ENCODE measurements around the gene EEF1AKMT4.

EEF1AKMT4 gene

GRCh38 chr3:184228376-184229137, 20.9 kb upstream of the EEF1AKMT4 start:
- peaks cover 99% of the 10 kb centered on the region for H3K27me3 ChIP-seq
- no peaks in the 10 kb centered on the region for H3K36me3 ChIP-seq
- peaks cover 0 to 10% of the 10 kb centered on the region in 2 experiments for H3K4me1 ChIP-seq (ENCODE audit: control insufficient read depth in 1 of 2, insufficient read depth in 1 of 2, low read depth in 1 of 2, low read length in 1 of 2)
- H3K9me3 ChIP-seq: no peaks in the 10 kb centered on the region
- H3K4me3 ChIP-seq (ENCODE audit: low read depth in 1 of 2, low read length in 1 of 2): no peak overlapping the region
- no peak for TF ChIP-seq CTCF (IDR thresholded peaks at IDR 0.05)
- no peak overlapping the region for H3K27ac ChIP-seq

GRCh38 chr3:184229394-184230080, 19.9 kb upstream of the EEF1AKMT4 start, which contains the start of gene VWA5B2:
TSS of gene VWA5B2 (plus strand) at chr3:184229585. CDS start at chr3:184230529, 944 bp downstream.
- H3K36me3 ChIP-seq: no peaks in the 10 kb centered on the region
- no peaks in the 10 kb centered on the region for H3K9me3 ChIP-seq
- peaks cover 0 to 10% of the 10 kb centered on the region in 2 experiments for H3K4me1 ChIP-seq (ENCODE audit: control insufficient read depth in 1 of 2, insufficient read depth in 1 of 2, low read depth in 1 of 2, low read length in 1 of 2)
- TF ChIP-seq CTCF (IDR thresholded peaks at IDR 0.05): no peak
- no peak within 1 kb of the TSS for H3K27ac ChIP-seq
- H3K4me3 ChIP-seq (ENCODE audit: low read depth in 1 of 2, low read length in 1 of 2): no peak within 1 kb of the TSS
- H3K27me3 ChIP-seq: peaks cover 100% of the 10 kb centered on the region

DNA sequence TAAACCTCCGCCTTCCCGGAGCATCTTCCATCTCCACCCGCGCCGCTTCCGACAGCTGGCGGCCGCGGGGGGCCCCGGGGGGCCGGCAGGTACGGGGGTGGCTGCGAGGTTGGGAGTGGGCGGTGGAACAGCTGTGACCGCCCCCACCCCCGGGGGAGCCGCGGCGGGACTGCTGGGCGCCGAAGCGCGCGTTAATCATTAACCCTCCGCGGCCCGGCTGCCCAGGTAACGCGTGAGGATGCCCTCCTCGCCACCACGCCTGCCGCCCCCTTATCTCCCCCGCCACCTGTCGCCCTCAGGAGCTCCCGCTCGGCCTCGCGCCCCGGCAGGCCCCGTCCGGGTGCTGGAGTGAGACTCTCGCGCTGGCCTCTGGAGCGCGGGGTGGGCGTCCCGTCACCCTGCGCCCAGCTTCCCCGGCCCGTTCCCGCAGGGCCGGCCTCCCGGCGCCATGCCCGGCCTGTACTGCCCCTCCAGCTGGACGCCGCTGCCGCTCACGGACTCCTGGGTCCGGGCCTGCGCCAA, 19.3 kb upstream of the EEF1AKMT4 start:
- Histone ChIP-seq H3K4me3 (ENCODE audit: low read depth in 1 of 2, low read length in 1 of 2) (no peak overlapping the region), H3K27ac (no peak overlapping the region), H3K27me3 (peaks cover 100% of the 10 kb centered on the region), H3K36me3 (no peaks in the 10 kb centered on the region), H3K9me3 (no peaks in the 10 kb centered on the region), H3K4me1 (ENCODE audit: control insufficient read depth in 1 of 2, insufficient read depth in 1 of 2, low read depth in 1 of 2, low read length in 1 of 2) (peaks cover 0 to 10% of the 10 kb centered on the region in 2 experiments)
- no peak for TF ChIP-seq CTCF (IDR thresholded peaks at IDR 0.05)

- Histone ChIP-seq H3K9me3 (no peaks in the 10 kb centered on the region), H3K27me3 (peaks cover 96% of the 10 kb centered on the region), H3K36me3 (no peaks in the 10 kb centered on the region), H3K4me3 (ENCODE audit: low read depth in 1 of 2, low read length in 1 of 2) (no peak overlapping the region), H3K4me1 (ENCODE audit: control insufficient read depth in 1 of 2, insufficient read depth in 1 of 2, low read depth in 1 of 2, low read length in 1 of 2) (peaks cover 0 to 10% of the 10 kb centered on the region in 2 experiments), H3K27ac (no peak overlapping the region)
- TF ChIP-seq CTCF (IDR thresholded peaks at IDR 0.05): no peak
Observed at GRCh38 chr3:184230603-184231528, 18.6 kb upstream of the EEF1AKMT4 start.

DNA sequence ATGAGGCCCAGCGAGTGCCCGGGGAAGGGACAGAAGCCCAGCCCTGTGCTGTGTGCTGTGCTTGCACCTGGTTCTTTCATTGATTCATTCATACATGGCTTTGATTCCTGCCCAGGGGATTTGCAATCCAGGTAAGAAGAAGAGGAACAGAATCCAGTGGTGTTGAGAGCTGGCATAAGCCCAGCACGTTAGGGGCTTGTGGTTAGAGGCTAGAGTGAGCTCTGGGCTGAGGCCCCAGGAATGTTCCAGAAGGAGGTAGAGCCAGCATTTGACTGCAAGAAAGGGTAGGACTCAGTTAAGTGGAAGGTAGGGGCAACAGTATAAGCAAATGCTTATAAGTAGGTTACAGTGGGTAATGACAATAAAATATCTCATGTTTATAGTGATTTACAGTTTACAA, 17.8 kb upstream of the EEF1AKMT4 start:
- Histone ChIP-seq H3K27me3 (peaks cover 88% of the 10 kb centered on the region), H3K36me3 (no peaks in the 10 kb centered on the region), H3K4me1 (ENCODE audit: control insufficient read depth in 1 of 2, insufficient read depth in 1 of 2, low read depth in 1 of 2, low read length in 1 of 2) (peaks cover 0 to 10% of the 10 kb centered on the region in 2 experiments), H3K4me3 (ENCODE audit: low read depth in 1 of 2, low read length in 1 of 2) (no peak overlapping the region), H3K9me3 (no peaks in the 10 kb centered on the region), H3K27ac (no peak overlapping the region)
- TF ChIP-seq CTCF (IDR thresholded peaks at IDR 0.05): no peak

Measured in neutrophil (primary cell).